AG20443 (cell line): Measurements from ENCODE around the gene CAMK2N2.
"Not testable (repeated sequence)": the region's sequence is repeated elsewhere in the genome, so short reads cannot be mapped to it uniquely, and the experiment has no call there.

ENCODE experiments used
- DNase-seq: peaks from one replicate; pipeline ENCODE4 v3.0.0; 2012; ENCODE audit warnings: low spot score, mixed read lengths

Gene CAMK2N2

DNA sequence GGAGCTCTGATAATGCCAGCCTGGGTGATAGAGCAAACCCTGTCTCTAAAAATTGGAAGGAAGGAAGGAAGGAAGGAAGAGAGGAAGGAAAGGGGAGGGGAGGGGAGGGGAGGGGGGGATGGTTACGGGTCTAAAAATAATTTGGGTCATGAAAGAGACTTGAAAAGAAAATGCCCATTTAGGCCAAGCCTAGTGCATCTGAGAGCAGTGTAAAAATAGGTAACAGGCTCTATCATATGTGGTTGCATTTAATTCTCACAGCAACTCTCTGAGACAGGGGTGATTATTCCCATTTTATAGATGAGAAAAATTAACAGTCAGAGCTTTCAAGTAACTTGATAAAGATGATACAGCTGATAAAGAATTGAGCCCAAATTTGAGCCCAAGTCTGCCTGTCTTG is 10.9 kb upstream of the CAMK2N2 start:
- DNase-seq, result no peak

DNA sequence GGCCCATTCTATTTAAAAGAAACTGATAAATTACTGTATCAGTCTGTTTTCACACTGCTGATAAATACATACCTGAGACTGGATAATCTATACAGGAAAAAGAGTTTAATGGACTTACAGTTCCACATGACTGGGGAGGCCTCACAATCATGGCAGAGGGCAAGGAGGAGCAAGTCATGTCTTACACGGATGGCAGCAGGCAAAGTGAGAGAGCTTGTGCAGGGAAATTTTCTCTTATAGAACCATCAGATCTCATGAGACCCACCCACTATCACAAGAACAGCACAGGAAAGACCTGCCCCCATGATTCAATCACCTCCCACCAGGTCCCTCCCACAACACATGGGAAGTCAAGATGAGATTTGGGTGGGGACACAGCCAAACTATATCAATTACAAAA is 5.9 kb upstream of the CAMK2N2 start:
- not testable (repeated sequence) for DNase-seq

DNA sequence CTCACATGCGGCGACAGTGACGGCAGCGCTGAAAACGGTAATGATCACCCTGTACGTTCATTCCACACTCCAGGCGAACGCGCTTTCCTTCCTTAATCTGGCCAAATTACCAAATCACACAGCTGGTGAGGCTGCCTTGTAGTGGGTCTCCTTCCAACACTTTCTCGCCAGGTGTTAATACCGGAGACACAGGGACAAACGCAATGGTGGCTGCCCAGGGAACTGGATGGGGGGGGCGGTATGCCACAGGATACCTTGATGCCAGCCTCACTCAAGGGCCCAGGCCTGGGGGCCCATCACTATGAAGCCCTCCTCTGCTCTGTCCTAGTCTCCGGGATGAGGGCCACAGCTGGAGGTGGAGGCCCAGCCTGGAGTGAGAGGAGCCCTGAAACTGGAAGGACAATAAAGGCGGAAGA is 1.4 kb upstream of the CAMK2N2 start:
- DNase-seq, result no peak

DNA sequence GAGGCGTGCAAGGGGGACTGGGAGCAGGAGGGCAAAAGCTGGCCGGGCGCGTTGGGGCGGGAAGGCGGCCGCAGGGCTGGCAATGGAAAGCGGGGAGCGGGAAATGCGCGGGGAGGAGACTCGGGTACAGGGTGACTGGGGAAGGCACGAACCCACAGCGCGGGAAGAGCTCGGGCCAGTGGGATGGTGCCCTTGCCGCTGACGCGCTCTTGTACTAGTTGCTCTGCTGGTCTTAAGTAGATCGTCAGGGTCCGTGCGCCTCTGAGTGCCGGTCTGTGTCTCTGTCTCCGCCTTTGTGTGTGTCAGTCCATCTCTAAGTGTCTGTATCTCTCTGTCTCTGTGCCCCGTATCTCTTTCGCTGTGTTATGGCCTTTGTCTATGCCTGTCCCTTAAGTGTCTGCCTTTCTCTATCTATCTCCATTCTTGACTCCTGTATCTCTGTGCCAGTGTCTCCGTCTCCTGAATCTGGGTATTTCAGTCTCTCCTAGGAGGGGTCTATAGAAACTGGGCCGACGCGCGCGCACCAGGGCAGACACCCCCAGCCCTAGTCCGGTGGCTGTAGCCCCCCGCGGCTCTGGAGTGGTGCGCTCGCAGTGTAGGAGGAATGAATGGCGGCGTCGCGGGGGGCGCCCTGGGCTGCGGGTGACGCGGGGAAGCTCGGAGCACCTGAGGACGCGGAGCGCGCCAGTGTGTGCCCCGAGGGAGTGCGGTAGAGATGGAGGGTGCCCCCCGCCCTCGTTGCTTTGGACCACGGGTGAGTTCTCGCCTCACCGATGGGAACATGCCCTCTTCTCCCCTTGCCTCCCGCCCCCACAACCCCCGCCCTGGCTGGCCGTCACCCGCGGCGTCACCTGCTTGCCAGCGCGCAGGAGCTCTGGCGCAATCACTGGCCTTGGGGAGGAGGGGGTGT is 756 bp upstream of the CAMK2N2 start:
- DNase-seq, result peak; percentile 51

DNA sequence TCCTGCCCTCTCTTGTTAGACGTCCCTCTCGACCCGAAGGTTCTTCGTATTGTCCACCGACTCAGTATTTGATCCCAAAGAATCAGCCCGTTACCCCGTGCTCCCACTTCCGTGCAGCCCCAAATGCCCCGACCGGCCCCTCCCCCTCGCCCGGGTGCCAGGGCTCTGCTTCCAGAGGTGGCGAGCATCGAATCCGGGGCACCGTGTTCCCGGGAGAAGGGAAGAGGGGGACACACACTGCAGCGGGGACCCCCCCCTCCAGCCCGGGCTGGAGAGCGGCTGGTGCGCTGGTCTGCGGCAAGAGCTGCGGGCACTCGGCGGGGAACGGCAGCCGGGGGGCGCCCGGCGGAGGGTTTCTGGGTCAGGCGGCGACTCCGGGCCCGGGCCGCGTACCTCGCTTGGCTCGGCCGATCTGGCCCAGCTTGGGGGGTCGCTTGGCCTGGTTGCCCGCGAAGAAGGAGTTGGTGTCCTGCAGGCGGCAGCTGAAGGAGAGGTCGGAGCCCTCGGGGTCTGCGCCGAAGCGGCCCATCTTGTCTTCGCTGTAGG is 556 bp downstream of the CAMK2N2 start:
- no peak for DNase-seq

DNA sequence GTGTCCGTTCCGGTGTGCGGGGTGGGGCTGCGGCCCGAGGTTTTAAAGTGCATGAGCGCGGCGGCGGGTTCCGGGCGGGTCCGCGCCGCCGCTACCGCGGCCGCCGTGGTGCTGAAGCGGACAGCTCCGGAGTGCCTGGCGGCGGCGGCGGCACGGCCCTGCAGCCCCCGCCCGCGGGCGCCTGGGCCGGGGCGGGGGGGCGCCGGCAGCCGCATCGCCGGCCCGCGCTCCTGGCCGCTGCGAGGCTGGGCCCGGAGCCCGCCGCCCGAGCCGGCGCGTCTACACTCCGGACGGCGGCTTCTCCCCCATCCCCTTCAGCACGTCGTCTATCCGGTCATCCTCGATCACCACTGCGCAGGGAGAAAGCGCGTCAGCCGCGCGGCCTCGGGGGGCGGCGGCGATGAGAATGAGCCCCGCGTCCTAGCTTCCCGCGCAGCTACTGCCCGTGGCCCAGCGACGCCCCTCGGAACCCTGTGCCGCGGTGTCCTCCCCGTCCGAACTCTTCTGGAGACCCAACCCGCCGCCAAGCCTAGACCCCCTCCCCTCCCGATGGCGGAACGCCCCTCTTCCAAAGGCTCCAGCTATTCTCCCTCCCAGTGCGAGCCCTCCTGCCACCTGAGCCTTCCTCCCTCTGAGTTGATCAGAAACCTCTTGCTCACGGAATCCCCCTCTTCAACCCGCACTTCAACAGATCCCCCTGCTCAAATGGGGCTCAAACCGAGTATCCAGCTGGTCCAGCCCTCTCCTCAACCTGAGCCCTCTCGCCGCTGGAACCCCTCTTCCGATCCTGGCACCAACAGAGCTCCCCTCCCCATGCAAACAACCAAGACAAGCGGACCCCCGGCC is 1.3 kb downstream of the CAMK2N2 start:
- DNase-seq, result peak; percentile 89

DNA sequence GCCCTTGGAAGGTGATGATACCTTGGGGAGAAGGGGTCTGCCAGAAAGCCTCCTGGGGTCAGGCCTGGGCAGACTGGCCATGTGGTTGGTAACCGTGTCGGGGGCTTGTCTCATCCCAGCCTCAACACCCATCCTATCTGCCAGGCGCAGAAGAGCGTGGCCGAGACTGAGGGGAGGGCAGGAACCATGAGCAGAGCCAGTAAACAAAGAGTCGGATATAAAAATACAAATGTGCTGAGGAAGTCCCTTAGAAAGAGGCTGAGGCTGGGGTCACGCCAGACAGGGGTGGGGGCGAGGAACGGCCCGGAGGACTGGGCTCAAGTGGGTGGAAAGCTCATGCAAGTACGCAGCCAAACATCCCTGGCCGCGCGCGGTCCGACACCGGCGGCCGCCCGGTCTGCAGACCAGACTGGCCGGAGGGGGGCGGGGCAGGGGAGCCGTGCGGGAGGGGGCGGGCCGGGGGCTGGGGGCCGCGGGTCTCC is 1.9 kb downstream of the CAMK2N2 start:
- DNase-seq, result no peak

DNA sequence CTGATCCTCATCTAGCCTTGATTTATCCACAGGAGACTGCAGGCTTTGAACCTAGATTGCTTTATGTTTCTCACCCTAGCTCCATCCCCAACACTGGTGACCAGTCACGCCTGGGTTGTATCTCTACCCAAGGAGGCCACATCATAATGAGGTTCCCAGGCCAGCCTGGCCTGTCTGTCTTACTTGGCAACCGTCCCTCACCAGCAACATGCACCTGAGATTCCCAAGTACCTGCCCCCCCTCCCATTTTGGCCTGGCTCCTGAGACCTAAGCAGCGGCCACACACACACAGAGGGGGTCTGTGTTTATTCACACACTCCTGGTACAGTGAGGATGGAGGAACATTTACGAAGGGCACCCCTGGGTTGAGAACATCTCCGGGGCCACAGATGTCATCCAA is 2.4 kb downstream of the CAMK2N2 start:
- no peak for DNase-seq

DNA sequence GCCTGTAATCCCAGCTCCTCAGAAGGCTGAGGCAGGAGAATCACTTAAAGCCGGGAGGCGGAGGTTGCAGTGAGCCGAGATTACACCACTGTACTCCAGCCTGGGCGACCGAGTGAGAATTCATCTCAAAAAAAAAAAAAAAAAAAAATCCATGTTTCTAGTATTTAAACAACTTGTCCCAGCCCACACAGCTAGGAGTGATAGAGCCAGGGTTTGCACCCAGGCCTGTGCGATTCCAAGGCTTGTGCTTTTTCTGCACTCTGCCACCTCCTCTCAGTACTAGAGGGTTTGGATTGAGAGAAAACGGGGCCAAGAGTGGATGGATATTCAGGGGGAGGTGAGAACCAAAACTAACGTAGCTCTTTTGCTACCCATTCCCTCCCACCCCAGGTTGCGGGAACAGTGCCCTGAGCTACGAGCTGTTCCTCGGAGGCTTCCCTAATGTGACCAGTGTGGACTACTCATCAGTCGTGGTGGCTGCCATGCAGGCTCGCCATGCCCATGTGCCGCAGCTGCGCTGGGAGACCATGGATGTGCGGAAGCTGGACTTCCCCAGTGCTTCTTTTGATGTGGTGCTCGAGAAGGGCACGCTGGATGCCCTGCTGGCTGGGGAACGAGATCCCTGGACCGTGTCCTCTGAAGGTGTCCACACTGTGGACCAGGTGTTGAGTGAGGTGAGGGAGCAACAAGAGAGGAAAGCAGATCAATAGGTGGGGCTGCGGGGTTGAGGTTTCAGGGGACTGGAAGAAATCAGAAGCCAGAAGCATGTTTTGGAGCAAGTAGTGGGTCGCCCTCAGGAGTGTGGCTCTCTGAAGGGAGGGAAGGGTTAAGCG is 4.1 kb downstream of the CAMK2N2 start:
- DNase-seq, result no peak

DNA sequence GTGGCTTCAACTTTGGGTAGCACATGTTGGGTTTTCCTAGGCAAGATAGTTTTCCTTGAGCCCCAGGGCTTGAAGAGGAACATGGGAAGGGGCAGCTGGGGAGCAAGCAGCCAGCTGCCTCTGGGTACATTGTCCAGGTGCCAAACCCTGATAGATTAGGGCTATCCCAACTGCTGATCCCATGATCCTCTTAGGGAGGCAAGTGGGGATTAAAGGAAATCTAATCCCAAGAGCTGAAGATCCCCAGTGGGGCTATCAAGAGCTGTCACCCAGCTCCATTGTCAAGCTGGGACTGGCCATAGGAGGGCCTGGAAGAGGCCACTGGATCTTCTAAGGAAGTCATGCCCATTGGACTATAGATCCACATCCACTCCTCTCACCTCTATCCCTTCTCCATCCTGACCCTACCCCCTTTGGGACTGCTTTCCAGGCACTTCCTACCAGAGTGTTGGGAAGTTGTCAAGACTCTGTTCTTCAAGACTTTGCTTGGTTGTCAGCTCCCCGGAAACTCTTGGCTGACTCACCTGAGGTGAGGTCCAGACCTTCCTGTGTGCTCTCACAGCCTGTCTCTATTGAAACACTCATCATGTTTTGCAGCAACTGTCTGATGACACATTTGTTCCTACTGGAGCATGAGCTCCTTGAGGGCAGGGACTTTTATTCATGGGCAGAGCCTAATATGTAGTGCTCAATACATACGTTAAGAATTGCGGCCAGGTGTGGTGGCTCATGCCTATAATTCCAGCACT is 5.9 kb downstream of the CAMK2N2 start:
- DNase-seq, result no peak

DNA sequence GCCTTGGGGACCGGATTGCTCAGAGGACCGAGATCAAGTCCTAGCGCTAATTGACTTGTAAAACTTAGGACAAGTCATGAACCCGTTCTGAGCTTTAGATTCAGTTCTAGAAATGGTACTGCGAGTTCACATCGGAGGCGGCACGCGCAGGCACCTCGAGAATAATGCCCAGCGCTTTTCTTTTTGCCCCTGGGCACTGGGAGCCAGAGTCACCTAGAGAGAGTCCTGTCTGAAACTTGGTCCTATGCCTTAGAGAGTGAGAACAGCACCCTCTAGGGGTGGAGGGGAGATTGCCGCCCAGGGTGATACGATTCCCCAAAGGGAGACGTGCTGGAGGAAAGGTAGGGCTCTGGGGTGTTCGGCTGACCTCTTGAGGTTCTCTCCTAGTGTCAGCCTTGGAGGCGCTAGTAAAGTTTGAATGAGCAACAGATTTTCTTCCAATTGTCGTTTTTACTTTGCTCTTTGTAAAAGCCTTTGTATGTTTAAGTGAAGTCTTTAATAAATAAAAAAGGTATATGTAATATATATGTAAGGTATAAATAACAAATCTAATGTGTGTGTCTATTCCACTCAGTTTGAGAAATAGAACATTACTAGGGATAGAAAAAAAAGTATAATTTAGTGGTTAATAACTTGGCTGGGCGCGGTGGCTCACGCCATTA is 11.1 kb downstream of the CAMK2N2 start:
- DNase-seq, result peak; percentile 86

DNA sequence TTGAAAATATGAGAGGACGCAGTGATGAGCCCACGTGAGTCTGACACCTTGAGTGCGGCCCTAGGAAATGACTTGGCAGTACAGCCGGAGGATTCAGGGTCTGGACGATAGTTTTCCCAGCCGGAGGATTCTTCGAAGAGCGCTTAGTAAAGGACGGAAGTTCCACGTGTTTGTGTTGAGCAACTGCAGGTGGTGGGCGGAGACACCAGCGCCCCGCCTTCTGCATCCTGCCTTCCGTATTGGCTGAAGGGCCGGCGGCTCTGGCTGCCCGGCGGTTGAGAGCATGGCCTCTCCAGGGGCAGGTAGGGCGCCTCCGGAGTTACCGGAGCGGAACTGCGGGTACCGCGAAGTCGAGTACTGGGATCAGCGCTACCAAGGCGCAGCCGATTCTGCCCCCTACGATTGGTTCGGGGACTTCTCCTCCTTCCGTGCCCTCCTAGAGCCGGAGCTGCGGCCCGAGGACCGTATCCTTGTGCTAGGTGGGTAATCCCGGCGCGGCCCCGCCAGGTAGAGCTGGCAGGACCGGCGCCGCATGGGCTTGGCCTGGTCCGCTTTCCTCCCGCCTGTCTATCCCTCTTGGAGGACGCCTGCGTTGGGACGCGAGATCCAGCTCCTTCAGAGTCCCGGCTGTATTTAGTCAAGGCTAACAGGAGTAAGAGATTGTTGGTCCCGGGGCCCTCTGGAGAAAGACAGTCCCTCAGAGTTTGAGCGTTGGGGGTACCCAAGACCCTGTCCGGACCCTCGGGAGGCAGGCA is 11.8 kb downstream of the CAMK2N2 start, which contains the start of gene EEF1AKMT4:
Gene EEF1AKMT4 (plus strand): TSS at position 261 of the 755 bp plus-strand sequence. CDS start 23 bp downstream, at position 284.
- DNase-seq, result peak; percentile 97

DNA sequence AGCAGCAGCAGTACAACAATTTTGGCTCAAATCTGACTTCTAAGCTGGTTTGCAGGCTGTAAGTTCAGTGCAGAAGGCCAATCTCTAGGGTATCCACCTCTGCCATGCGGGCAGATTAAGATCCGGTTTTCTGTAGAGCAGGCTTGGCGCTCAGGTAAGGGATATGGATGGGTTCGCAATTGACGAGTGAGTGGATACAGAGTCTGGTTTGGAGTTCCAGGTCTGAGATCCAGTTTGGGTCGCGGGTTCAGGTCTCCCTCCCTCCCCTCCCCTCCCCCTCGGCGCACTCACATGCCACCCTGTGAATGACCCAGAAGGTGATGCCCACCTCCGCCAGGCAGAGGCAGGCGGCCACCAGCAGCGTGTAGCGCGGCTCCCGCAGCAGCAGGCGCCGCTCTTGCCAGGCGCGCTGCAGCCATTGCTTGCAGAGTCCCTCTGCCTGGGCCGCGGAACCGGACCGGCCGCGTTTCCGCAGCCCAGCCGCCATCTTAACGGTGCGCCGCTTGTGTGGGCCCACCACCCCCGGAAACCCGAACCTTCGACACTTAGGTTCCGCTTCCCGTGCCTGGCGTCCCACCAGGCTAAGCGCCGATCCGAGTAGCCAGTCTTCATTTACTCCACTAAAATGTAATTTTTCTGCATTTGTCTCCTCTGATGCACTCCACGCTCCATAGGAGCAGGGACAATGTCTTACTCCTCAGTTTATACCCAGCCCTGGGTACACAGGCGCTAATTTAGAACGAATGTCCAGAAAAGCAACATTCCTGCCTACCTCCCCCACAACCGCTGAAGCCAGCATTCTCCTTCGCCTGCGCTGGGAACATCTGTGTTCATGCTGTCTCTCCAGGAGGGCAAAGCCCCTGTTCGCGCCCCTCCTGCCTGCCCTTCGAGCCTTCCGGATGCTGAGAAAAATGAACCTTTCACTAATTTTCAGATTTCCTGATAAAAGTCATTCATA is 12.6 kb downstream of the CAMK2N2 start, which contains the start of gene ALG3:
Gene ALG3 (minus strand): TSS at position 509 of the 958 bp plus-strand sequence. CDS start 22 bp downstream, at position 487.
- DNase-seq, result peak; percentile 92

DNA sequence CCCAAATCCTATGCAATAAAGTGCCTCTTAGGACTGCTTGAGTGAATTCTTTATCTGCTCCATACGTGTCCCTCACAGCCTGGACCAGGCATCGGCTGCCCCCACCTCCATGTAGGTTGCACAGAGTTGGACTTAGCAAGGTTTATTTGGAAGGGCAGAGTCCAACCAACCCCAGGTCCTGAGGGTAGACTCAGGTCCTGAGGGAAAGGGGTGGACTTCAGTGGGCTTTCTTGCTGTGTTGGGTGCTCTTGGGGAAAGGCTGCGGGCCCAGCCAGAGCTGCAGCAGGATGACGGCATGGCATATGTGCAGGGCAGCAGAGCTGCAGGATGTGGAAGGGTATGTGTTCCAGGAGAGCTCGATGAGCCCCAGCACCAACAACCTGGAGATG is 19.1 kb downstream of the CAMK2N2 start:
- no peak for DNase-seq

DNA sequence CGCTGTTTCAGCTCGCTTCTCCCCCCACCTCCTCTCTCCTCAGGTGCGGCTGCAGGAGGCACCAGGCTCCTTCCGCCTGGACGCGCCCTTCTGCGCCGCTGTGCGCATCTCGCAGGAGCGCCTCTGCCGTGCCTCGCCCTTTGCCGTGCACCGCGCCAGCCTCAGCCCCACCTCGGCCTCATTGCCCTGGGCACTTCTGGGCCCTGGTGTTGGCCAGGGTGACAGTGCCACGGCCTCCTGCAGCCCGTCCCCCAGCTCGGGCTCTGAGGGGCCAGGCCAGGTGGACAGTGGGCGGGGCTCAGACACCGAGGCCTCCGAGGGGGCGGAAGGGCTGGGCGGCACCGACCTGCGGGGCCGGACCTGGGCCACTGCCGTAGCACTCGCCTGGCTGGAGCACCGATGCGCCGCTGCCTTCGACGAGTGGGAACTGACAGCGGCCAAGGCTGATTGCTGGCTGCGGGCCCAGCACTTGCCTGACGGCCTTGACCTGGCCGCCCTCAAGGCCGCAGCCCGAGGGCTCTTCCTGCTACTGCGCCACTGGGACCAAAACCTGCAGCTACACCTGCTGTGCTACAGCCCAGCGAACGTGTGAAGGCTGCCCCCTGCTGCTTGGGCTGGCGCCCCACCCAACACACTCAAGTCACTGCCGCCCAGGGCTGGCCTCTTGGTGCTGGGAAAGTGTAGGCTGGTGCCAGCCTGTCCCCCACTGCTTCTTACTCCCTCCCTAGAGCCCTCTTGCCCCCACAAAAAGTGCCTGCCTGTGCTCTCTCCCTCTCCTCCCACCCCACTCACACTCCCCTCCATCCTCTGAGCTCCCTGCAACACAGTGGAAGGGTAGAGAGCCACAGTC is 19.7 kb downstream of the CAMK2N2 start:
- no peak for DNase-seq

DNA sequence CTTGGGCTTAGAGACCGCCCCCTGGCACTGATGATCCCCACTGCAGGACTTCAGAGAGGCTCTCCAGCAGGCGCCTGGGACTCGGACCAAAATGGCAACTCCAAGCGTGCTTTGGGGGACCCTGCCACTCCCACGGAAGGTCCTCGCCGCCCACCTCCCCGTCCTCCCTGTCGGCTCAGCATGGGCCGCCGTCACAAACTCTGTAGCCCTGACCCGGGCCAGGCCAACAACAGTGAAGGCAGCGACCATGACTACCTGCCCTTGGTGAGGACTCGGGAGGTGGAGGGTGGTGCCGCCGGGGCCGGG is 20.3 kb downstream of the CAMK2N2 start:
- no peak for DNase-seq

DNA sequence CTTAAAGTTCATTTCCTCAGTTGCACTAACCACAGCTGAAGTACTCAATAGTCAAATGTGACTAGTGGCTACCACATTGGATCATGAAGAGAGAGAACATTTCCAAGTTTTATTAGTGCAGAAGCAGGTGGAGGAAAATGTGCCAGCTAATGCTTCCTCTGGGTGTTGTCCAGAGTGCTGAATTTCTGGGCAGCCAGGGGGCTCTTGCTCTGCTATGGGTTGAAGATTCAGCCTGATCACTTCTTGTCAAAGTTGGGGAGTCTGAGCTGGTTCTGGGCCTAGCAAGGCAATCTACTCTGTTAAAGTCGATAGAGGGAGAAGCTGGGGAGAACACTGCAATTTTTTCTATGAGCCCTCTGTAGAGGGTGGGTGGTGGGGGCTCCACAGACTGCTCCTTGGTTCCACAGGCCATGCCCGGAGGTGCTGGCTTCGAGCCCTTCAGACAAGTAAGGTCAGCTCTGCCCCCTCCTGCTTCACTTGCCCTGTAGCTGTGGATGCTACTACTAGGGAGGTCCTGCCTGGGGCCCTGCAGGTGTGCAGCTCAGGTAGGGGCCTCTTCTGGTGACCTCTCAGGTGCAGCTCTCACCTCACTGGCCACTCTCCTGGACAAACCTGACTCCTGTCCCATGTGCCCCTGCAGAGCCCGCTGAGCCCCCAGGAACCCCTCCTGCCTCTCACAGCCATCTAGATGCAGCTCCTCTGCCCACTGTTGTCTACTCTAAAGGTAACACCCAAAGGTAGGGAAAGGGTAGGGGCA is 20.8 kb downstream of the CAMK2N2 start:
- peak; percentile 56 for DNase-seq
